Measurements from ENCODE around the gene GPR153.

GPR153 gene

DNA sequence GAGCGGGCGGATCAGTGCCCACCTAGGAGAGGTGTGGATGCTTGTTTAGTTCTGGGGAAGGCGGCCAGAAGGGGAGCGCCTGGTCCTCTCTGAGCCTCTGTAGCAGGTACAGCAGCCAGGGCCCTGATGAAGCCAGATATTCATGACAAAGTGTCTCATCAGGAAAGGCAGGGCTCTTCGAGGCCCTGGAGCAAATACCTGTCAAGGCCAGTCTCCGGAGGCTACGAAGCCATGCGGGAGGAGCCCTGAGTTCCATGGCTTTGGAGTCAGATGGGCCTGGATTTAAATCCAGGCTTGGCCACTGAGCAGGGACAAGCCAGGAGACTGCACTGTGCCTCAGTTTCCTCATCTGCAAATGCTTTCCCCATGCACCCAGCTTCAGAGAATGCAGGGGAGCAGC is 25.4 kb upstream of the GPR153 start:
- DNase-seq: no peak

DNA sequence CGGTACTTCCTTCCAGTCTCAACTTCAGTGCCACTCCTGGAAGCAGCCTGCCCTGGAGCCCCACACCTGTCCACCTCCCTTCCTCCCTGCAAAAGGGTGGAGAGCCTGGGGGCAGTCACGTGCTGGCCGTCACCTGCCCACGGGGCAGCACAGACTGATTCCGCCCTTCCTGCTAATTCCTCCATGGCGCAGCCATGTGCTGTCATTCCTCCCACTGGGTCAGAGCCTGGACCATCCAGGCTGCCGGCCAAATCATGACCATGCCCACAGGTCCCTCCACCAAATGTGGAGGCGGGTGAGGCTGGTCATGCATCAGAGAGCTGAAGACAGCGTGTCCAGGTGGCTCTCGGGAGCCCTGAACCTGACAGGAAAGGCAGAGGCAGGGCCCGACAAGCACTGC is 24.4 kb upstream of the GPR153 start:
- no peak for DNase-seq

GRCh38 chr1:6282577-6283270 is 21.8 kb upstream of the GPR153 start:
- DNase-seq: no peak

GRCh38 chr1:6281511-6282402 is 20.9 kb upstream of the GPR153 start:
- no peak for DNase-seq

DNA sequence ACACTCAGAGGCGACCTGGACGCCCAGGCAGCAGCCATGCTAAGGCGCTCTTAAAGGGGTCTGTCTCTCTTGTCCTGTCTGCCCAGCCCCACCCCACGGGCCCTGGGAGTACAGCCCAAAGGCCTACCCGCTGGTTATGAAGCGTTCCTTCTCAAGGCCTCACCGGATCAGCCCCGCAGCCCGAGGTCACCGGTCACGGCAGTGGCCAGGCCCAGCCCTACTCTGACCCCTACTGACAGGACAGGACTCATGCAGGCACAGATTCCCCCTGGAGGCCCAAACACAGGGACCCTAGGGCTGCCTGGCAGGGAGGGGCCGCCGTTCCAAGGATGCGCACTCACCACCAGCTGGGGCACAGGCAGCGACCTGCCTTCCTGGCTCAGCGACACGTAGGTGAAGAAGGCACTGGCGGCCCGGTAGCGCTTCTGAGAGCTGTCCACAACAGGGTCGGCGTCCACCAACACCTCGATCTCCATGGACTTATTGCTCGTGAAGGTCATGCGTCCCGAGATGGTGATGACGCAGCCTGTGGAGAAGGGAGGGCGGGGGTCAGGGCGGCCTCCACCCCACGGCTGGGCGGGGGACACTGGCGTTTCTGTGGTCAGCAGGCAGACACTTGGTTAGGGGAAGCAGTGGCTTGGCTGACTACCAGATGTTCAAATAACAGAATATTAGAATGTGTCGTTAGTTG is 20.0 kb upstream of the GPR153 start:
- DNase-seq: no peak

GRCh38 chr1:6279613-6280383 is 18.9 kb upstream of the GPR153 start:
- DNase-seq: no peak

GRCh38 chr1:6279066-6279465 is 18.2 kb upstream of the GPR153 start:
- DNase-seq: no peak

GRCh38 chr1:6278263-6278662 is 17.4 kb upstream of the GPR153 start:
- DNase-seq: no peak

GRCh38 chr1:6276811-6277555 is 16.1 kb upstream of the GPR153 start:
- DNase-seq: no peak

GRCh38 chr1:6275826-6276782 is 15.2 kb upstream of the GPR153 start:
- no peak for DNase-seq

DNA sequence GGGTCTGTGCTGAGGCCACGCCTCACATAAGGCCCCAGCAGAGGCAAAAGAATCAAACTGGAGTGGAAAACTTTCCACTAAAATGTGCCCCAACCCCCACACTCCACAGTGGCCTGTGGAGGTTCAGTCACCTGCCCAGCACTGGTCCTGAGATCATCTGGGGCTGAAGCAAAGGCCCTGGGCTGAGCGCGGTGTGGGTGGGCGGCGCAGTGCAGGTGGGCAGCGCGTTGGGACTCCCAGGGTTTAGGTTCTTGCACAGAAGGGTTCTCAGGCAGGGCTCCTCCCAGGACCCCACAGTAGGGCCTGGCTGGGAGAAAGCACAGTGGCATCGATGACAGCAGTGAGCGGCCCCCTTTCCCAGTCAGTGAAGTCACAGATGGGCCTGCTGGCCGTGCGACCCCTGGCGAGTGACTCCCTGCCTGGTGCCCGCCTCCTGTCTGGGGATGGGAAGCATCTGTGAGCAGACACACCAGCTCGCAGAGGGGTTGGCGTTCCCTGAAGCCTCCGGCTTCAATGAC is 13.8 kb upstream of the GPR153 start:
- no peak for DNase-seq

DNA sequence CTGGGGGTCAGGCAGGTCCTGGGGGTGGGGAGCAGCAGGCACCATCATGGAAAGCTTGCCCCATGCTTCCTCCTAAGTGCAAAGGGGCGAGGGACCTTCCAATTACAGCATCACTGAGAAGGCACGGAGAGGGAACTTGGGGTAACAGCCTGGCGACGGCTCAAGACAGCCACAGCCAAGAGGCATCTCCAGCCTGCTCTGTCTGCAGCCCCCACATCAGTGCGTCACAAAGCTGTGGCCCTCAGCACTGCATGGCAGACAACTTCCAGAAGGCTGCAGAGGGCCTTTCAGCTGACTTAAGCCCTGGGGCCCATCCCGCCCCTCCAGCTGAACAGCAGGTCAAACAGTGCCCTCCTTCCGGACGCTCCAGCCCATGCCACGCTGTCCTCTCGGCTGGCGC is 13.2 kb upstream of the GPR153 start:
- no peak for DNase-seq

DNA sequence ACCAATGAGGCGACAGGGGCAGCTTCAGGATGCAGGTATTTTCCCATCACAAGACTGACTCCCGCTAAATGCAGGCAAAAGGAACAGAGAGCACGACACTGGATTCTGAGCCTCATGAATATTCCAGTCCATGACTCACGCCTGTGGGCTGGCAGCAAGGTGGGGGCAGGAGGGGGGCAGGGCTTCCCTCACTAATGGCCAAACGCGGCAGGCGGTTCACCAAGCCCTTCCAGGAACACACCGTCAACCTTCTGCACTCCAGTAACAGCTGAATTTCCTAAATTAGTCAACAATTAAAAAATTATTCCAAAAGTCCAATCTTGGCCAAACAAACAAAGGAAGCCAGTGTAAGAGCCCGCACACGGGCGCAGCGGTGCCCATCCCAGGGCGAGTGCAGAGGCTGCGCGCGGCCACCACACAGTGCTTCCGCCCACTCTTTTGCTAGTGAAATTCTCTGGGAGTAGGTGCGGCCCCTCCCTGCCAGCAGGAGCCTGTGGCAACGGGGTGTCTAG is 12.5 kb upstream of the GPR153 start:
- no peak for DNase-seq

DNA sequence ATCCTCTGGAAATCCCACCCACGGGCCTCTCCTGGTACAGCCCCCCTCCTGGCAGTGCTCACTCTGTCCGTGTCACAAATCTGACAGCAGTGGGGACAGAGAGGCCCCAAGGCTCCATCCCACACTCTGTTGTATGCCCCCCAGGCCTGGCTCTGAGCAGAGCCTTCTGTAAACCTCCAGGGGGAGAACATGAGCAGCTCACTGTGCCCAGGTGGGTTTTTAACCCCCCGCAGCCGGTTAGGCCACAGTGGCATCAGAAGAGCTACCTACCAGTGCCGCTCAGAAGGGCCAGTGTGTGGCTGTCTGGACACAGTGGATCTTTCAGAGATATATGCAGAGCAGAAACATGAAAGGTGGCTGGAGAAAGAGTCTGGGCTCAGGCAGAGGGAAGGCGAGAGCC is 12.0 kb upstream of the GPR153 start:
- DNase-seq: no peak

DNA sequence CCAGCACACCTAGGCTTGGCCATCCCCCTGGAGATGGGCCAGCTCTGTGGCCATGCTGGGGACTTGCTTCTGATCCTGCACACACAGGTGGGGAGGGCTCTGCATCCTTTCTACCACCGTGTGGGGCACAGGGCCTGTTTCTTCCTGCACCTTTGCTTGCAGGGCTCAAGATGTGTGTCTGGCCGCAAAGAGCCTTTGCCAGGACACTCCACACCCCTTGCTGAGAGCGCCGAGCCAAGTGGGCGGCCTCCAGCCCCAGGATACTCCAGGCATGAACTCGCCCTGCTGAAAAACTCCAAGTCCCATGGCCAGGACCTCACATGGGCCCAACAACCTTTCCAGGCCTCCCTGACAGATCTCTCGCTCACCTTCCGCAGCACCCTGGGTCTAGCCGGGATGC is 11.6 kb upstream of the GPR153 start:
- no peak for DNase-seq

- no peak for DNase-seq
Measured at GRCh38 chr1:6271554-6271953, 10.7 kb upstream of the GPR153 start.

DNA sequence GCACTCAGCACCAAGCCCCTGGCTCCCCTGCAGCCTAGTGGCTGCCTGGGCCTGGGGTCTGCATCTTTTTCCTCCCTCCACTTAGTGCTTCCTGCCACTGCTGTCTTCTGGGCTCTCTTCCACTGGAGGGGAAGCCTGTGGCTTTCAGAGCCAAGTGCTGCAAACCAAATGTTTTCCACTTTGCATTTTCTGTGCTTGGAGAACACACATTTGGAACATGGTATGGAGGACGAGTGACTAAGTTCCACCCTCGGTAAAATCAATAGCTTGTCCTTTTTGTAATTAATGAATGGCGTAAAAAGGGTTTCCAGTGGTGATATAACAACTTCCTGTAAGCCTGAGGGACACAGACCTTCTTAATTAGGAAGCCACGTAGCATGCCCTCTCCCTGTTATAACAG is 10.1 kb upstream of the GPR153 start:
- DNase-seq: no peak

DNA sequence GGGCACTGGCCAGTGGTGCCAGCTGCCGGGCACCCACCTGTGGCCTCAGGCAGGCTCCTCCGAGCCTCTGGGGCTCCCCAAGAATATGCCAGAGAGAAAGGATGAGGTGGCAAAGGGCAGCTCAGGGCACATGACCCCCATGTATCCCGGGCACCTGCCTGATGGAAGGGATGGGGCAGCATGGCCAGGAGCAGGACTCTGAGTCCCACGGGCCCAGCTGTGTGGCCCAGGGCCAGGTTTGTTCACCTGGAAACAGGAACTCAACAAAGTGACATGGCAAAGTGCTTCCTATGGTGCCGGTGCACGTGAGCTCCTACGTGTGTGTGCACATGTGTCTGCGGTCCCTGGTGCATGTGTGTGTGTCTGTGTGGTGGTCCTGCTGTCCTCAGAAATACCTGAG is 9.5 kb upstream of the GPR153 start:
- DNase-seq: no peak

DNA sequence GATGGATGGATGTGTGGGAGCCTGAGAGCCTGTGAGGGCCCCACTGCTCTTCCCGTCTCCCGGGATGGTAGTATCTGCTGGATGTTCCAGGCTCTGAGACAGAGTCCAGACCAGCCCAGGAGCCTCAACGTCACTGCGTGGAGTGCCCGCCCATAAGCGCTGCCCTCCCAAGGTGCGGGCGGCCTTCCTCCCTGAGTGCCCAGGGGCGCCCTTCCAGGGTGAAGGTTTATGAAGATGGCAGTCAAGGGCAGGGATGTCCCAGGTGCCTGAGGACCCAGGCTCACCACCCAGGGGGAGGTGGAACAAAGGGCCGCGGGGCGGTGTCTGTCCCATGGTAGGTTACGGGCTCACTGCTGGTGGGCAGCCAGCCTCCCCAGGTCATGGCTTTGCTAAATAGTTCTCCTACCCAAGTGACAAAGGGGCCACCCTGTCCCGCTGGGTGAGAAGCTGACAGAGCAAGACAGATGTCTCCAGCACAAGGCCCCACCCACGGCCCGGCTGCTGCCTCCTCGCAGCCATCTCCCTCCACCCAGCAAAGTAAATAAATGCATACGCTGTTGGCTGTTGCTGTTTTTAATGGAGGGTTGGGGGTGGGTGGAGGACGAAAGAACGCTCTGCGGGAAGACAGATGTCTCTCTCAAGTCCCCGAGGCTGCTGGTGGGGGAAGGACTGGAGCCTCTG is 9.0 kb upstream of the GPR153 start:
- DNase-seq: no peak

GRCh38 chr1:6269296-6269695 is 8.4 kb upstream of the GPR153 start:
- DNase-seq: no peak
